Measurements from ENCODE around the gene PIK3AP1. TPM values are rescaled to one million over a fixed set of nuclear protein-coding genes. Genes with fewer than 3 reads are reported as not detected.
"Not testable (repeated sequence)": the region's sequence is repeated elsewhere in the genome, so short reads cannot be mapped to it uniquely, and the experiment has no call there.

Gene PIK3AP1
- total and polyA plus RNA-seq, 2 of the 4 experiments (the other 2 are of a cell fraction): under 0.01 to 0.14 TPM

DNA sequence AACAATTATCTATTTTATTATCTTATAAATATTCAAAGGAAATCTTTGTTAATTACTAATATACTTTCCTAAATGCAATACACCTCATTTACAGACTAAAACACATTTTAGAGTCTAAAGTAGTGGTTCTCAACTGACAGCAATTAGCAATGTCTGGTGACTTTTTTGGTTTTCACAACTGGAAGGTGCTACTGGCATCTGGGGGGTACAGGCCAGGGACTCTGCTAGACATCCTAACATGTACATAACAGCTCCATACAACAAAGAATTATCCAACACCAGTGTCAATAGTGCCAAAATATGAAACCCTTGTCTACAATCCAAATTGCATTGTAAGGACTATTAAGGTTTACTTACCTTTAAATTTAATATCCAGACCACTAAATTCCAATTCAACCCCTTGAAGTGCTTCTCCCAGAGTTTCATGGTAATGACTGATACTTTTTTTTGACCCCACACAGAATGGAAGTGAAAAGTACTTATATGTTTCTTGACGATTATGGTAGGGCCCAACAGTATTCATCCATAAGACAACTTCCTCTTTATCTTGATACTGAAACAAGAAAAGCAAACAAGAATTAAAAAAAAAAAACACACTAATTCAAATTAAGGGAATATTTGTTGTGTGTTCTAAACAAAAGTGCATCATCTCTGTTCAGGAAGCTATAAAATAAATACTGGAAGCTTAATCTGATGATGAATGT, 143.9 kb downstream of the PIK3AP1 start:
- H3K27ac ChIP-seq (ENCODE audit: insufficient read depth, low read length): no peak overlapping the region
- no peak overlapping the region for H3K4me3 ChIP-seq (ENCODE audit: insufficient read depth, low read depth, low read length)
- no peak overlapping the region for H3K56ac ChIP-seq (ENCODE audit: extremely low read depth, insufficient read depth, low read length)
- no CpG with 5 or more reads among the region's 1 CpG for WGBS, 2 experiments (ENCODE audit: extremely low coverage in 2 of 2, insufficient read length in 1 of 2)
- BruUV-seq (replicated peaks): no TSS peak
- H4K91ac ChIP-seq (ENCODE audit: insufficient read depth, low read depth, low read length): no peak overlapping the region
- no peak overlapping the region for H3K4me2 ChIP-seq (ENCODE audit: low read depth, low read length)
- H3K9ac ChIP-seq (ENCODE audit: low read depth, low read length): no peak overlapping the region
- no peak overlapping the region for H2AK5ac ChIP-seq (ENCODE audit: low read depth, low read length)
- no peaks in the 10 kb centered on the region for H3K9me3 ChIP-seq (ENCODE audit: control insufficient read depth, insufficient read depth, low read length)
- H4K8ac ChIP-seq (ENCODE audit: low read depth in 2 of 2, low read length in 2 of 2): no peak overlapping the region
- H2AK9ac ChIP-seq (replicated peaks; ENCODE audit: low read depth, low read length, poor library complexity): no peak overlapping the region
- no peak overlapping the region for H3K23ac ChIP-seq (ENCODE audit: low read depth, low read length)
- ATAC-seq (ENCODE audit: low read depth) (no peak), DNase-seq (no peak)
- H3K36me3 ChIP-seq (ENCODE audit: control insufficient read depth, insufficient read depth, low read length): peaks cover 5% of the 10 kb centered on the region
- no peak overlapping the region for H3K18ac ChIP-seq (ENCODE audit: low read depth, low read length)
- H2BK15ac ChIP-seq (ENCODE audit: low read depth, low read length): no peak overlapping the region
- H3K4me1 ChIP-seq (ENCODE audit: control insufficient read depth, insufficient read depth, low read length): peaks cover 7% of the 10 kb centered on the region
- no peak overlapping the region for H4K5ac ChIP-seq (ENCODE audit: low read depth, low read length)
- no peak overlapping the region for H3K14ac ChIP-seq (replicated peaks; ENCODE audit: low read depth, low read length)
- H3K79me1 ChIP-seq (ENCODE audit: low read depth in 1 of 2, low read length in 2 of 2): peaks cover 0 to 43% of the 10 kb centered on the region in 2 experiments; a peak in 2 of 4 replicates
- intact Hi-C loops (cut with micrococcal nuclease): no loop called here
- no peaks in the 10 kb centered on the region for H3K27me3 ChIP-seq (ENCODE audit: control insufficient read depth, insufficient read depth, low read length)
- no peak overlapping the region for H3K4ac ChIP-seq (ENCODE audit: low read depth, low read length)
- no peak overlapping the region for H2BK20ac ChIP-seq (ENCODE audit: low read depth, low read length)
- no peak overlapping the region for H2BK120ac ChIP-seq (ENCODE audit: low read depth, low read length)
- in situ Hi-C loops (cut with MboI; ENCODE audit: low sequenced_read_pairs): no loop called here
- no peak overlapping the region for H2BK5ac ChIP-seq (ENCODE audit: low read depth, low read length, poor library complexity, severe bottlenecking)
- H3K9me1 ChIP-seq (ENCODE audit: insufficient read depth, low read length): peaks cover 9% of the 10 kb centered on the region
- TF ChIP-seq, protein P1, sequence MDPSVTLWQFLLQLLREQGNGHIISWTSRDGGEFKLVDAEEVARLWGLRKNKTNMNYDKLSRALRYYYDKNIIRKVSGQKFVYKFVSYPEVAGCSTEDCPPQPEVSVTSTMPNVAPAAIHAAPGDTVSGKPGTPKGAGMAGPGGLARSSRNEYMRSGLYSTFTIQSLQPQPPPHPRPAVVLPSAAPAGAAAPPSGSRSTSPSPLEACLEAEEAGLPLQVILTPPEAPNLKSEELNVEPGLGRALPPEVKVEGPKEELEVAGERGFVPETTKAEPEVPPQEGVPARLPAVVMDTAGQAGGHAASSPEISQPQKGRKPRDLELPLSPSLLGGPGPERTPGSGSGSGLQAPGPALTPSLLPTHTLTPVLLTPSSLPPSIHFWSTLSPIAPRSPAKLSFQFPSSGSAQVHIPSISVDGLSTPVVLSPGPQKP (IDR thresholded peaks at IDR 0.05; ENCODE audit: borderline replicate concordance, low read depth, low read length): no peak
- TF ChIP-seq CHD1 (IDR thresholded peaks at IDR 0.05; ENCODE audit: low read depth, low read length) (no peak), SMC3 (IDR thresholded peaks at IDR 0.05; ENCODE audit: low read depth, low read length) (no peak)
- no peak overlapping the region for H2AFZ ChIP-seq (replicated peaks; ENCODE audit: low read length, poor library complexity)
- ChIA-PET CTCF (no interaction called here), POLR2A (ENCODE audit: unreplicated experiment) (no interaction called here)
- H4K20me1 ChIP-seq (ENCODE audit: insufficient read depth, low read length): peaks cover 86% of the 10 kb centered on the region
- dilution Hi-C loops (cut with HindIII; ENCODE audit: low sequenced_read_pairs, unreplicated experiment): no loop called here

DNA sequence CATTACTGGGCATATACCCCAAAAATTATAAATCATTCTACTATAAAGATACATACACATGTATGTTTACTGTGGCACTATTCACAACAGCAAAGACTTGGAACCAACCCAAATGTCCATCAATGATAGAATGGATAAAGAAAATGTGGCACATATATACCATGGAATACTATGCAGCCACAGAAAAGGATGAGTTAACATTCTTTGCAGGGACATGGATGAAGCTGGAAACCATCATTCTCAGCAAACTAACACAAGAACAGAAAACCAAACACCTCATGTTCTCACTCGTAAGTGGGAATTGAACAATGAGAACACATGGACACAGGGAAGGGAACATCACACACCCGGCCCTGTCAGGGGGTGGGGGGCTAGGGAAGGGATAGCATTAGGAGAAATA, 145.8 kb downstream of the PIK3AP1 start:
- peaks cover 3 to 45% of the 10 kb centered on the region in 2 experiments; a peak in 3 of 4 replicates for H3K79me1 ChIP-seq (ENCODE audit: low read depth in 1 of 2, low read length in 2 of 2)
- CTCF ChIA-PET: not testable (repeated sequence)

More for the DNA sequence above, 145.8 kb downstream of the PIK3AP1 start:
- H2AK5ac ChIP-seq (ENCODE audit: low read depth, low read length); H3K4ac ChIP-seq (ENCODE audit: low read depth, low read length); H3K9me1 ChIP-seq (ENCODE audit: insufficient read depth, low read length); H3K23ac ChIP-seq (ENCODE audit: low read depth, low read length); DNase-seq; dilution Hi-C loops (cut with HindIII; ENCODE audit: low sequenced_read_pairs, unreplicated experiment); H4K5ac ChIP-seq (ENCODE audit: low read depth, low read length); H4K8ac ChIP-seq (ENCODE audit: low read depth in 2 of 2, low read length in 2 of 2); H3K4me3 ChIP-seq (ENCODE audit: insufficient read depth, low read depth, low read length); intact Hi-C loops (cut with micrococcal nuclease); H3K14ac ChIP-seq (replicated peaks; ENCODE audit: low read depth, low read length); H3K9ac ChIP-seq (ENCODE audit: low read depth, low read length); H2BK120ac ChIP-seq (ENCODE audit: low read depth, low read length); H3K4me2 ChIP-seq (ENCODE audit: low read depth, low read length); H3K27me3 ChIP-seq (ENCODE audit: control insufficient read depth, insufficient read depth, low read length); H3K36me3 ChIP-seq (ENCODE audit: control insufficient read depth, insufficient read depth, low read length); H2BK15ac ChIP-seq (ENCODE audit: low read depth, low read length); H3K18ac ChIP-seq (ENCODE audit: low read depth, low read length); H3K27ac ChIP-seq (ENCODE audit: insufficient read depth, low read length); H2AFZ ChIP-seq (replicated peaks; ENCODE audit: low read length, poor library complexity); H2AK9ac ChIP-seq (replicated peaks; ENCODE audit: low read depth, low read length, poor library complexity); ATAC-seq (ENCODE audit: low read depth); H3K56ac ChIP-seq (ENCODE audit: extremely low read depth, insufficient read depth, low read length); H2BK20ac ChIP-seq (ENCODE audit: low read depth, low read length); H3K4me1 ChIP-seq (ENCODE audit: control insufficient read depth, insufficient read depth, low read length); in situ Hi-C loops (cut with MboI; ENCODE audit: low sequenced_read_pairs); POLR2A ChIA-PET (ENCODE audit: unreplicated experiment); H4K91ac ChIP-seq (ENCODE audit: insufficient read depth, low read depth, low read length); BruUV-seq (replicated peaks); H3K9me3 ChIP-seq (ENCODE audit: control insufficient read depth, insufficient read depth, low read length); H2BK5ac ChIP-seq (ENCODE audit: low read depth, low read length, poor library complexity, severe bottlenecking): not testable (repeated sequence)
- WGBS, 2 experiments (ENCODE audit: extremely low coverage in 2 of 2, insufficient read length in 1 of 2): no CpG with 5 or more reads among the region's 2 CpGs
- peaks cover 85% of the 10 kb centered on the region for H4K20me1 ChIP-seq (ENCODE audit: insufficient read depth, low read length)
